Smooth muscle cell of the brain vasculature (primary cell): ENCODE results near the gene LSM14A.
"Not testable (repeated sequence)": the region's sequence is repeated elsewhere in the genome, so short reads cannot be mapped to it uniquely, and the experiment has no call there.

Source experiments
- DNase-seq: peaks from one replicate; pipeline ENCODE4 v3.0.0-alpha.2; 2012; ENCODE audit warnings: low read depth, low spot score

Gene LSM14A

GRCh38 chr19:34228762-34229161 is 56.5 kb downstream of the LSM14A start:
- DNase-seq: no peak

GRCh38 chr19:34229721-34230120 is 57.4 kb downstream of the LSM14A start:
- no peak for DNase-seq

DNA sequence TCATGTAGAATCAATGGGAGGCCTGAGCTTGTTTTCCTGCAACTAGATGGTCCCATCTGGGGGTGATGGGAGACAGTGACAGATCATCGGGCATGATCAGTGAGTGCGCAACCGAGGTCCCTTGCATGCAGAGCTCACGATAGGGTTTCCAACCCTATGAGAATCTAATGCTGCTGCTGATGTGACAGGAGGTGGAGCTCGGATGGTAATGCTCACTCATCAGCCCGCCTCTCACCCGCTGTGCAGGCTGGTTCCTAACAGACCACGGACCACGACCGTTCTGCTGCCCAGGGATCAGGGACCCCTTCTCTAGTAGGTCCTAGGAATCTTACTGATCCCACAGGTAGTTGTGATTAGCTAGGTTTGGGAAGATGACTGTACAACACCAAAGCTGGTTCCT is 58.5 kb downstream of the LSM14A start:
- DNase-seq: no peak

DNA sequence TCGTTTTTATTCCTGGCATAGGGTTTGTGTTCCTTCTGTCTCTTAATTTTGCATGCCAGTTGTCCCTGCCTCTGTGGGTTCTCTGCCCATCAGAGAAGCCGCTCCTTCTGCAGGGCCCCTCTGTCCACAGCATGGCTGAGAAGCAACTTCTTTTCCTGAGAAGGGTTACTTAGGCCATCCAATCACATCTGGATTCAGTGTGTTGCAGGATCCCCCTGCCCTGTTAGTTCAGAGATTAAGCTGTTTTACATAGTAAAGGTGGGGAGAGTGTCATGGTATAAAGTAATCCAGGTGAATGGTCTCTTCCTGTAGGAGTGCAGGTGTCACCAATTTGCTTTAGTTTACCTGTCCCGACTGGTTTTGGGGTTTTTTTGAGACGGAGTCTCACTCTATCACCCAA is 59.1 kb downstream of the LSM14A start:
- no peak for DNase-seq

DNA sequence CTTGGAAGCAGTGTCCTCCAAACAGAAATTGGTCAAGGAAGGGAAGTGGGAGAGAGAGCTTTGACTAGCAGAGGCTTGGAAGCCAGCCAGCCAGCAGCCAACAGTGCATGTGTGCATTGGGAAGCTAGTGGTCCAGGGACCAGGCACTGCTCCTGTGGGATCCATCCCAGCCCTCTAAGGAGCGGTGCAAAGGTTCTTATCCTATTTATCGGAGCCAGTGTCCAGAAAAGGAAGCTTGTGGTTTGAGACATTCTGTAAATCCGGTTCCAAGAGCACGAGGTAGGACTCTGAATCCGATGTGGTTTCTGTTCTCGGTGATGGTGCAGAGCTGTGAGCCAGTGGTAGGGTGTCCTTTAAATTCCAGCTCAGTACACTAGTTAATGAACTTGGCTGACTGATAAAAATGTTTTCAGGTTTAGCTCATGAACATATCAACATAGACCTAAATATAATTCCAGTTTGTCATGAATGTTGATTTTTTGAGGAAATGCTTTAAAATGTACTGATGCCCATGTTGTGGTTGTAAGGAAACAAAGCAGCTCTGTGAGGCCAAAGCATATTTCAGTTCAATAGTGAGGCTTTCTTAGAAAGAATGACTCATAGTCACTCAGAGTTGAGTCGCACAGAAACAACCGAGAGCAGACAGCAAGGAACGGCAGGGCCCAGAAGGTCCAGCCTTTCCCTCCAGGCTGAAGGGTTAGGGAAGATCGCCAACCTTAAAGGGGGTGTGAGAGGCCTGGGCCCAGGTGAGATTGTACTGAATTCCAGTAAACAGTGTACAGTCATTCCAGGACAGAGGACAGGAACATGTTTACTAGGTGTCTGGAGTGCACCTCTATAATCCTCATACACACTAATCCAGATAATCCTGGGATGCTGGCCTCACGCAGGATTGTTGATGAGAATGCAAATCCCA is 60.5 kb downstream of the LSM14A start:
- peak; percentile 65 for DNase-seq

DNA sequence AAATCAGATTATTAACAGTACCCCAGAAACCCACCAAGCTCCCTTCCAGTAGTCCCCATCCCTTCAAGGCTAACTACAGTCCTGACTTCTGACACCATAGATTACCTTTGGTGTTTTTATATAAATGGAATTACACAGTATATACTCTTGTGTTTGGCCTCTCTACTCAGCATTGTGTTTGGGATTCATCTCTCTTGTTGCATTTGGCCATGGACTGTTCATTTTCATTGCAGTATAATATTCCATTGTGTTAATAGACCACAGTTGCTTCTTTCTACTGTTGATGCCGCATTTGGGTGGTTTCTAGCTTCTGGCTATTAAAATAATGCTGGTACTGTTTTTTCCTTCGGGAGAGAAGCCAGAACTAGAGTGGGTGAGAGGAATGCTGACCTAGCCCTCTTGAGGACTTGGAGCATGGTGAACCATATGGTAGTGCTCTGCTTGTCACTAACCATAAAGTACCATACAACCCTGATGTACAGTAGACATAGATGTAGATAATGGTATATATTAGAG is 63.2 kb downstream of the LSM14A start:
- no peak for DNase-seq

- DNase-seq: no peak
These were observed 64.0 kb downstream of the LSM14A start for GRCh38 chr19:34236035-34236987.

- no peak for DNase-seq
These were observed 65.0 kb downstream of the LSM14A start for GRCh38 chr19:34237283-34237682.

DNA sequence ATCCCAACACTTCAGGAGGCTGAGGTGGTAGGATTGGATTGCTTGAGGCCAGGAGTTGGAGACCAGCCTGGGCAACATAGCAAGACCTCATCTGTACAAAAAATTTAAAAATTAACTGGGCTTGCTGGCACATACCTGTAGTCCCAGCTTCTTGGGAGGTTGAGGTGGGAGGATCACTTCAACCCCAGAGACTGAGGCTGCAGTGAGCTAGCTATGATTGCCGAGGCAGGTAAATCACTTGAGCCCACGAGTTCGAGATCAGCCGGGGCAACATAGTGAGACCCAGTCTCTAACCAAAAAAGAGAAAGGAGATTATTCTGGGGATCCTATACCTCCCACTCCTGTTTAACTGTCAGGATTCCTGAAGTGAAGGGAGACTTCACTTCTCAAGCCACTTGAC is 65.6 kb downstream of the LSM14A start:
- no peak for DNase-seq

- DNase-seq: no peak
These were observed 69.4 kb downstream of the LSM14A start for GRCh38 chr19:34241513-34242337.

- DNase-seq: not testable (repeated sequence)
These were observed 71.0 kb downstream of the LSM14A start for GRCh38 chr19:34243138-34243875.

GRCh38 chr19:34243876-34244578 is 71.7 kb downstream of the LSM14A start:
- DNase-seq: no peak

DNA sequence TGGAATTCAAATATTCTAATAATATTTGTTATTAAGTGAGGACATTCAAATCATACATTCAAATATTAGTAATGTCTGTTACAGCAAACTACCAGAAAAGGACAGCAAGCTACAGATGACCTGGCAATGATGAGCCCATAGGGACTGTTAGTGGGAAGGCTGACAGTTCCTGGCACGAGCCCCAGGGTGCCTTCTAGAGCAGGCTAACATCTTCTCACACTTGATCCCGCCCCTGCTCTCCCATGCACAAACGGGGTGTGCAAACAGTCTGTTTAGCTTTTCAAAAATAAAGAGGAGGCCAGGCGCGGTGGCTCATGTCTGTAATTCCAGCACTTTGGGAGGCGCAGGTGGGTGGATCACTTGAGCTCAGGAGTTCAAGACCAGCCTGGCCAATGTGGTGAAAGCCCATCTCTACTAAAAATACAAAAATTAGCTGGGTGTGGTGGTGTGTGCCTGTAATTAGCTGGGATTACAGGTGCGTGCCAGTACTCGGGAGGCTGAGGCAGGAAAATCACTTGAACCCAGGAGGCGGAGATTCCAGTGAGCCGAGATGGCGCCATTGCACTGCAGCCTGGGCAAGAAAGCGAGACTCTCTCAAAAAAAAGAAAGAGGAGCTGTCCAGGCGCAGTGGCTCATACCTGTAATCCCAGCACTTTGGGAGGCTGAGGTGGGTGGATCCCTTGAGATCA is 72.5 kb downstream of the LSM14A start:
- DNase-seq: no peak

- peak; percentile 90 for DNase-seq
These were observed 74.0 kb downstream of the LSM14A start for GRCh38 chr19:34246340-34246739.

- DNase-seq: no peak
These were observed 76.6 kb downstream of the LSM14A start for GRCh38 chr19:34248941-34249340.

DNA sequence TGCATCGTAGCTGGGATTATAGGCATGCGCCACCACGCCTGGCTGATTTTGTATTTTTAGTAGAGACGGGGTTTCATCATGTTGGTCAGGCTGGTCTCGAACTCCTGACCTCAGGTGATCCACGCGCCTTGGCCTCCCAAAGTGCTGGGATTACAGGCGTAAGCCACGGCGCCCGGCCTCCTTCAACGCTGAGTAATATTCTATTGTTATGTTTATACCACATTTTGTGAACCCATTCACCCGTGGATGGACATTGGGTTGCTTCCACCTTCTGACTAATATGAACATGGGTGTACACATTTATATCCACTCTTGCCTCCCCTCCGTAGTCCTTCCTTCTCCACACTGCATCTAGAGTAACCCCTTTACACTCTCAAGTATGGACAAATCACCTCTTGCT is 80.9 kb downstream of the LSM14A start:
- not testable (repeated sequence) for DNase-seq

DNA sequence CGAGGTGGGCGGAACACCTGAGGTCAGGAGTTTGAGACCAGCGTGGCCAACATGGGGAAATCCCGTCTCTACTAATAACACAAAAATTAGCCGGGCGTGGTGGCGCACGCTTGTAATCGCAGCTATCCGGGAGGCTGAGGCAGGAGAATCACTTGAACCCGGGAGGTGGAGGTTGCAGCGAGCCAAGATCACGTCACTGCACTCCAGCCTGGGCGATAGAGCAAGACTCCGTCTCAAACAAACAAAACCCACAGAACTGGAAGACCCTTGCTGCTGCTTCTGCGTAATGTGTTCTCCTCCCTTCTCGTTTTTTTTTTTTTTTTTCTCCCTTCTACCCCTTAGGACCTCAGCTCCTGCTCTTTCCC is 81.4 kb downstream of the LSM14A start:
- DNase-seq: not testable (repeated sequence)

GRCh38 chr19:34254046-34254697 is 81.9 kb downstream of the LSM14A start, which contains the start of gene GARRE1:
Gene GARRE1, plus strand, starts transcription at chr19:34254554. Its CDS starts 45,920 bp downstream, at chr19:34300474.
- DNase-seq: no peak
